ENCODE data around the gene LAMC3.

DNA sequence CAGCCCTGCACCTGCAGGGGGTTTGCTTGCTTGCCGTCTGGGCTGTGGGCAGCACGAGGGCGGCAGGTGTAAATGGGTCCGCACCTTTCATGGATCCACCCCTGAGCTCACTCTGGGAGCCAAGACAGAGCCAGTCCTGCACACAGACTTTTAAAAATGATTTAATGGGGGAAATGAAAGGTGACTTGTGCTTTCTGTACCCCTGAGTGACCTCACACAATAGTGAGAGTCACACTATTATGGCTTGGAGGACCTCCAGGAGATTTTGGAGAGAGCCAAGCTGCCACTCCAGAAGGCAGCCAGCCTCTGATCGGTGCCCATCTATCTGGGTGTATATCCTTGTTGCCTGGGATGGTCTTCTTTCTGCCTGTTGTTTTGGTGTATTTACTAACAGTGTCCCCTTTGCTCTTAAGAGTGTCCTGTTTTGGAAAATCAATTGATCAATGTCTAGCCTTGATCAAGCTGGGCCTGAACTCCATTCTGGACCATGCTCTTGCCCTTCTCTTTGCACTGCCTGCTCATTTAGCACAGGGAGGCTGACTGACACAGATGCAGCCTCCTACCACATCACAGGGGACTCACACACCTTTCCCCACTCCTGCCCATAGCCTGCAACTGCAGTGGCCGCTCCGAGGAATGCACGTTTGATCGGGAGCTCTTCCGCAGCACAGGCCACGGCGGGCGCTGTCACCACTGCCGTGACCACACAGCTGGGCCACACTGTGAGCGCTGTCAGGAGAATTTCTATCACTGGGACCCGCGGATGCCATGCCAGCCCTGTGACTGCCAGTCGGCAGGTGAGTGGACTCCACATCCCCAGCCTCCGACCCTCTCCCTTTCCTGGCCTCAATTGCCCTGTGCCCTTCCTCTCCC lies 29.5 kb downstream of the LAMC3 start:
- TF ChIP-seq, protein P1, sequence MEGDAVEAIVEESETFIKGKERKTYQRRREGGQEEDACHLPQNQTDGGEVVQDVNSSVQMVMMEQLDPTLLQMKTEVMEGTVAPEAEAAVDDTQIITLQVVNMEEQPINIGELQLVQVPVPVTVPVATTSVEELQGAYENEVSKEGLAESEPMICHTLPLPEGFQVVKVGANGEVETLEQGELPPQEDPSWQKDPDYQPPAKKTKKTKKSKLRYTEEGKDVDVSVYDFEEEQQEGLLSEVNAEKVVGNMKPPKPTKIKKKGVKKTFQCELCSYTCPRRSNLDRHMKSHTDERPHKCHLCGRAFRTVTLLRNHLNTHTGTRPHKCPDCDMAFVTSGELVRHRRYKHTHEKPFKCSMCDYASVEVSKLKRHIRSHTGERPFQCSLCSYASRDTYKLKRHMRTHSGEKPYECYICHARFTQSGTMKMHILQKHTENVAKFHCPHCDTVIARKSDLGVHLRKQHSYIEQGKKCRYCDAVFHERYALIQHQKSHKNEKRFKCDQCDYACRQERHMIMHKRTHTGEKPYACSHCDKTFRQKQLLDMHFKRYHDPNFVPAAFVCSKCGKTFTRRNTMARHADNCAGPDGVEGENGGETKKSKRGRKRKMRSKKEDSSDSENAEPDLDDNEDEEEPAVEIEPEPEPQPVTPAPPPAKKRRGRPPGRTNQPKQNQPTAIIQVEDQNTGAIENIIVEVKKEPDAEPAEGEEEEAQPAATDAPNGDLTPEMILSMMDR (IDR thresholded peaks at IDR 0.05), result no peak
- TF ChIP-seq ZFX (IDR thresholded peaks at IDR 0.05; ENCODE audit: borderline replicate concordance), result no peak
